Tibial nerve (tissue), 4 donors: ENCODE measurements around the gene PRKG1. TPM values are rescaled to one million over a fixed set of nuclear protein-coding genes. Genes with fewer than 3 reads are reported as not detected.

Experiments used
- DNase-seq, 2 donors: peaks; one replicate each; pipeline ENCODE4 v3.0.0-alpha.2; 2019; ENCODE audit warnings: low spot score in 2 of 2
- H3K27ac ChIP-seq, 4 donors: fragments of 200-600 bp; sonication (generic) in 3 of 4; one replicate each; pipeline ENCODE4 v1.5.1; 2017 to 2019; ENCODE audit warnings: mild to moderate bottlenecking in 1 of 4
- H3K27me3 ChIP-seq, 2 donors: fragments of 200-600 bp; sonication (generic) in 1 of 2; one replicate each; pipeline versions ENCODE4 v1.5.1 to v1.6.0; 2017 to 2019
- H3K36me3 ChIP-seq, 3 donors: fragments of 200-600 bp; sonication (generic); one replicate each; pipeline ENCODE4 v1.5.1; 2018 to 2019
- H3K4me1 ChIP-seq, 4 donors: fragments of 200-600 bp; sonication (generic) in 3 of 4; one replicate each; pipeline ENCODE4 v1.5.1; 2017 to 2019
- H3K4me3 ChIP-seq, 4 donors: fragments of 200-600 bp; sonication (generic) in 3 of 4; one replicate each; pipeline ENCODE4 v1.5.1; 2017 to 2019; ENCODE audit warnings: mild to moderate bottlenecking in 1 of 4, moderate library complexity in 1 of 4
- H3K9me3 ChIP-seq, 4 donors: fragments of 200-600 bp; sonication (generic) in 3 of 4; one replicate each; pipeline ENCODE4 v1.5.1; 2017 to 2019
- EP300 ChIP-seq, 2 donors: sonication (generic); formaldehyde crosslinking; IDR thresholded peaks; one replicate each; pipeline ENCODE4 v1.6.1; 2017; ENCODE audit warnings: antibody characterized with exemption in 2 of 2, mild to moderate bottlenecking in 1 of 2
- POLR2A ChIP-seq, 2 donors: fragments of 450-650 bp; IDR thresholded peaks; one replicate each; pipeline ENCODE4 v1.6.1; 2017; ENCODE audit warnings: antibody characterized with exemption in 2 of 2, mild to moderate bottlenecking in 2 of 2, moderate library complexity in 2 of 2
- WGBS, 2 donors: methylation state at CpG; one replicate each; pipeline ENCODE4 v1.1.5; 2018; 5-methylcytosine and 5-hydroxymethylcytosine counted together
- total RNA-seq, 4 donors: library from RNA; depleted of rRNA; stranded (reverse); fragments of >200 nt; gene quantifications; one replicate each; pipeline ENCODE4 v1.1.0, GENCODE V29; 2016
- TF ChIP-seq, protein P1 (sequence below), 5 experiments: fragments of 200-600 bp in 3 of 5; fragments of 450-650 bp in 2 of 5; sonication (generic) in 3 of 5; IDR thresholded peaks; one replicate each; pipeline ENCODE4 v1.5.1; 2016 to 2019; ENCODE audit warnings: antibody characterized with exemption in 5 of 5, mild to moderate bottlenecking in 3 of 5, moderate library complexity in 2 of 5

The PRKG1 gene
- total RNA-seq, 4 donors from 2014 or later = 8.7 to 35.0 (median 14.8) TPM

DNA sequence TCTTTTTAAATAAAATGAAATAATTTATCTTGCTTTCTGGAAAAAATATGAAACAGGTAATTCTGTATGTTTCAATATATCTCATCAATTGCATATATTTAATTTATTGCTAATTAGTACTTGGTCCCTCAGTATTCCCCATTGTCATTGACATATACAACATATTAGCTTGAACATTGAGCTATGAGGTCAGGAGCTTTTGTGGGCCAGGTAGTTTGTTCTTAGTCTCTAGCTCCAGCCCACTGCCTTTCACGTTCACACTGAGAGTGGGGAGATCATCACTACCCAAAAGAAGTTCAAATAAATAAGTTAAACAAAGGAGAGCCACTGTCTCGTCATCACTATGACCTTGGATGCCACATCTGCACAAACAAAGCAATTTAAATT, 1185.1 kb downstream of the PRKG1 start:
- no peaks in the 10 kb centered on the region for H3K9me3 ChIP-seq
- TF ChIP-seq, protein P1, sequence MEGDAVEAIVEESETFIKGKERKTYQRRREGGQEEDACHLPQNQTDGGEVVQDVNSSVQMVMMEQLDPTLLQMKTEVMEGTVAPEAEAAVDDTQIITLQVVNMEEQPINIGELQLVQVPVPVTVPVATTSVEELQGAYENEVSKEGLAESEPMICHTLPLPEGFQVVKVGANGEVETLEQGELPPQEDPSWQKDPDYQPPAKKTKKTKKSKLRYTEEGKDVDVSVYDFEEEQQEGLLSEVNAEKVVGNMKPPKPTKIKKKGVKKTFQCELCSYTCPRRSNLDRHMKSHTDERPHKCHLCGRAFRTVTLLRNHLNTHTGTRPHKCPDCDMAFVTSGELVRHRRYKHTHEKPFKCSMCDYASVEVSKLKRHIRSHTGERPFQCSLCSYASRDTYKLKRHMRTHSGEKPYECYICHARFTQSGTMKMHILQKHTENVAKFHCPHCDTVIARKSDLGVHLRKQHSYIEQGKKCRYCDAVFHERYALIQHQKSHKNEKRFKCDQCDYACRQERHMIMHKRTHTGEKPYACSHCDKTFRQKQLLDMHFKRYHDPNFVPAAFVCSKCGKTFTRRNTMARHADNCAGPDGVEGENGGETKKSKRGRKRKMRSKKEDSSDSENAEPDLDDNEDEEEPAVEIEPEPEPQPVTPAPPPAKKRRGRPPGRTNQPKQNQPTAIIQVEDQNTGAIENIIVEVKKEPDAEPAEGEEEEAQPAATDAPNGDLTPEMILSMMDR (IDR thresholded peaks at IDR 0.05) = no peak
- TF ChIP-seq EP300 (IDR thresholded peaks at IDR 0.05) (no peak), POLR2A (IDR thresholded peaks at IDR 0.05) (no peak)
- H3K36me3 ChIP-seq = no peaks in the 10 kb centered on the region
- no peaks in the 10 kb centered on the region for H3K4me1 ChIP-seq
- 48 to 69% methylated on average over 2 of the region's 2 CpGs for WGBS, 2 donors
- H3K4me3 ChIP-seq = no peak overlapping the region
- H3K27ac ChIP-seq = no peak overlapping the region
- DNase-seq = no peak
- H3K27me3 ChIP-seq = no peaks in the 10 kb centered on the region

GRCh38 chr10:52261362-52261761, 1187.1 kb downstream of the PRKG1 start:
- Histone ChIP-seq H3K4me1 (no peaks in the 10 kb centered on the region), H3K9me3 (no peaks in the 10 kb centered on the region), H3K27me3 (no peaks in the 10 kb centered on the region), H3K27ac (no peak overlapping the region), H3K36me3 (no peaks in the 10 kb centered on the region), H3K4me3 (no peak overlapping the region)
- 43 to 50% methylated on average over 1 of the region's 1 CpG for WGBS, 2 donors
- no peak for DNase-seq
- TF ChIP-seq, protein P1 (IDR thresholded peaks at IDR 0.05) = no peak
- TF ChIP-seq EP300 (IDR thresholded peaks at IDR 0.05) (no peak), POLR2A (IDR thresholded peaks at IDR 0.05) (no peak)

- Histone ChIP-seq H3K4me3 (no peak overlapping the region), H3K9me3 (no peaks in the 10 kb centered on the region), H3K27ac (no peak overlapping the region), H3K4me1 (no peaks in the 10 kb centered on the region), H3K27me3 (no peaks in the 10 kb centered on the region), H3K36me3 (no peaks in the 10 kb centered on the region)
- TF ChIP-seq, protein P1 (IDR thresholded peaks at IDR 0.05) = no peak
- no peak for TF ChIP-seq POLR2A (IDR thresholded peaks at IDR 0.05)
- no peak for DNase-seq
- WGBS, 2 donors = 81 to 85% methylated on average over 3 of the region's 3 CpGs
These were observed 1191.0 kb downstream of the PRKG1 start for GRCh38 chr10:52265131-52265926.

DNA sequence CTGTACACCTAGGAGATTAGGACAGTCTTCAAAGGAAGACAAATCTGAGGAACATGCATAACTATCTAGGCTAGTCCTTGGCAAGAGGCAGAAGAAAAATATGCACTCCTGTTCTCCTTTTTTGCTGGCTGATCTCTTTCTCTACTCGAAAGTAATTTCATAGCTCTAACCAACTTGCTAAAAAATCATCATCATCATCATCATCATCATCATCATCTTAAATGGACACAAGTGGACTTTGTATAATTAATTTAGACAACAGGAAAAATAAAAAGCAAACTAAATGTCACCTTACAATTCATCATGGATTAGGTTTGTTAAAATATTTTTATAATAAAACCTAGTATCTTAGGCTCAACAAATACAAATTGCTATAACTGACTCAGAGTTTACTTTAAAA, 1192.6 kb downstream of the PRKG1 start:
- H3K27me3 ChIP-seq = no peaks in the 10 kb centered on the region
- H3K36me3 ChIP-seq = no peaks in the 10 kb centered on the region
- no peaks in the 10 kb centered on the region for H3K4me1 ChIP-seq
- H3K27ac ChIP-seq = no peak overlapping the region
- DNase-seq = no peak
- H3K9me3 ChIP-seq = no peaks in the 10 kb centered on the region
- no peak overlapping the region for H3K4me3 ChIP-seq
- TF ChIP-seq, protein P1 (IDR thresholded peaks at IDR 0.05) = no peak
- TF ChIP-seq POLR2A (IDR thresholded peaks at IDR 0.05) (no peak), EP300 (IDR thresholded peaks at IDR 0.05) (no peak)
- 71 to 76% methylated on average over 1 of the region's 1 CpG for WGBS, 2 donors

GRCh38 chr10:52268790-52269189, 1194.5 kb downstream of the PRKG1 start:
- Histone ChIP-seq H3K36me3 (no peaks in the 10 kb centered on the region), H3K27me3 (no peaks in the 10 kb centered on the region), H3K9me3 (no peaks in the 10 kb centered on the region), H3K27ac (no peak overlapping the region), H3K4me3 (no peak overlapping the region), H3K4me1 (no peaks in the 10 kb centered on the region)
- 83 to 91% methylated on average over 2 of the region's 2 CpGs for WGBS, 2 donors
- no peak for TF ChIP-seq EP300 (IDR thresholded peaks at IDR 0.05)
- TF ChIP-seq, protein P1 (IDR thresholded peaks at IDR 0.05) = no peak
- TF ChIP-seq POLR2A (IDR thresholded peaks at IDR 0.05) = no peak
- no peak for DNase-seq
